Stimulated activated naive CD8-positive, alpha-beta T cell treated with anti-CD3 and anti-CD28 coated beads, Interleukin-15, Interleukin-2, amounts not matched to agents 100 ng/mL and 50 ng/mL, for 24 hours (primary cell): ENCODE measurements around the gene MYO10.
"Not testable (repeated sequence)": the region's sequence is repeated elsewhere in the genome, so short reads cannot be mapped to it uniquely, and the experiment has no call there.

ENCODE experiments used
- H3K27ac Mint-ChIP-seq: one replicate; pipeline ENCODE4 v1.8.0; 2021; ENCODE audit warnings: mild to moderate bottlenecking, mixed read lengths
- H3K27me3 Mint-ChIP-seq: one replicate; pipeline ENCODE4 v1.8.0; 2021; ENCODE audit warnings: mixed read lengths
- H3K36me3 Mint-ChIP-seq: one replicate; pipeline ENCODE4 v1.8.0; 2021; ENCODE audit warnings: low read depth, mixed read lengths
- H3K4me1 Mint-ChIP-seq: one replicate; pipeline ENCODE4 v1.8.0; 2021; ENCODE audit warnings: low read depth, mixed read lengths
- H3K4me3 Mint-ChIP-seq: one replicate; pipeline ENCODE4 v1.8.0; 2021; ENCODE audit warnings: mild to moderate bottlenecking, mixed read lengths
- H3K9me3 Mint-ChIP-seq: one replicate; pipeline ENCODE4 v1.8.0; 2021; ENCODE audit warnings: mixed read lengths

The MYO10 gene

DNA sequence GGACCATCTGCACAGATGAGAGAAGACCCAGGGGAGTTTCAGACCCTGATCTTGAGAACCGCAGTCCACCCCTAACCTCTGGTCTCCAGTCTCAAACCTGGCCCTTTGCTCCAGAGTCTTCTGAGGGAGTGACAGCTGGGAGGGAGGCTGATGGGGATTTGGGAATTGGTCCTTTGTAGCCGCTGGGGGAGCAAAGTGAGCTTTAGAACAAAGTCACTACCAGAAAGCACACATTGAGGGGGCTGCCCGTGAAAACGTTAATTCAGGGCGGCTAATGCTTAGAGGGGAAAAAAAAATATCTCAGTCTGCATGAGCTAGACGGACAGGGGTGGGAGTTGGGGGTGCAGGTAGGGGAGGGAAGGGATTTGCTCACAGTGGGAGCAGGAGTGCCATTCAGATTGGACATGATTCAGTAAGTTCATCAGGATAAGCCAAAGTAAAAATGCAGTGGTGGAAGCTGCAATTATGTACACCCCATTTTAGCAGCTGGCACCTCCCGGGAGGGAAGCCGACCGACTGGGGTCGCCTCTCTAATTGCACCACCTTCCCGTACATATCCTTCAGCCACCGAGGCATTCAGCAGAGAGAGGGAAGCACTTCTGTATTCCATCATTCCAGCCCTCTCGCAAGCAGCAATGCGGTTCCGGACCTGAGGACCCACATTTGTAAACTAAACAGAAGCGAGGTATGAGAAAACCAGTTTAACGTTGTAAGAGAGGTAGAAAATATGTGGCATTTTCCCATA, 195.8 kb downstream of the MYO10 start:
- Mint-ChIP-seq H3K27me3 (peaks cover 21% of the 10 kb centered on the region), H3K36me3 (no peaks in the 10 kb centered on the region)

DNA sequence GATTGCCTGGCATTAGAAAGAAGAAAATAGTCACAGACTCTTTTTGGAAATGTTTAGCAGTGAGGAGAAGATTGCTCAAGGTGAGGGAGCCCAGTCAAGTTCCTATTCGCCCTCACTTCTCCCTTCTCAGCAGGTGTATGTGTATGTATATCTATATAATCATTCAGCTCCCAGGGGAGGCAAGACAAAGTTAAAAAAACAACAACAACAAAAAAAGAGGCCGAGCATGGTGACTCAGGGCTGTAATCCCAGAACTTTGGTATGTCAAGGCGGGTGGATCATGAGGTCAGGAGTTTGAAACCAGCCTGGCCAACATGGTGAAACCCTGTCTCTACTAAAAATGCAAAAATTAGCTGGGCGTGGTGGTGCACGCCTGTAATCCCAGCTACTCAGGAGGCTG, 197.7 kb downstream of the MYO10 start:
- not testable (repeated sequence) for H3K9me3 Mint-ChIP-seq, H3K27ac Mint-ChIP-seq, H3K36me3 Mint-ChIP-seq, H3K4me1 Mint-ChIP-seq, H3K4me3 Mint-ChIP-seq
- peaks cover 25% of the 10 kb centered on the region for H3K27me3 Mint-ChIP-seq

More for the DNA sequence above, 195.8 kb downstream of the MYO10 start:
- Mint-ChIP-seq H3K4me3 (no peak overlapping the region), H3K4me1 (no peaks in the 10 kb centered on the region), H3K27ac (no peak overlapping the region), H3K9me3 (no peaks in the 10 kb centered on the region)

DNA sequence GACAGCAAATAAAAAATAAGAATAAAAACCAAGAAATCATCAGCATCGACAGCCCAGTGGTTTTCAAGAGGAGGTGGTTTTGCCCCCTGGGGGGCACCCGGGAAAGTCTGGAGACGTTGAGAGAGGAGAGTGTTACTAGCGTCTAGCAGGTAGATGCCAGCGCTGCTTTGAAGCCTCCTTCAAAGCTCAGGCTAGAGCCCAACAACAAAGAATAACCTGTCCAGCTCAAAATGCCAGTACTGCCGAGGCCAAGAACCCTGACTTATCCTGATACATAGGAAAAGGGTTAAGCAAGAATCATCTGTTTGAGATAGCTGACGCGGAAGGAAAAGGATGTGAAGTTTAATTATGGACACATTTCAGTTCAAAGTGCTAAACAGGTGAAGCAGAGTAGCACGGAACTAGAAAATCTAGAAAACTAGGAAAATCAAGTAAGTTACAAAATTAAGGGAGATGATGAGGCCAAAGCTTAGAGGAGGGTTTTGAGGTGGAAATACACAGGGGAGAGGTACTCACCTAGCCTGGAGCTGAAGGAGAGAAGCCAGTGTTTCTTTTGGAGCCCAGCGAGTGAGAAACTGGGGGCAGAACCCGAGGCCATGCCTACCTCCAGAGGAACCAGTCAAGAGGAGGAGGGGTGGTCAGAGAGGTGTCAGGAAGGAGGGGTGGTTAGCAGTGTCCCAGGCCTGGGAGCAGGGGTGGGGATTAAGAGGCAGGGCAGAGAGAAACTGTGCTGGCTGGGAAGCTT, 198.3 kb downstream of the MYO10 start:
- H3K4me1 Mint-ChIP-seq = no peaks in the 10 kb centered on the region
- H3K4me3 Mint-ChIP-seq = no peak overlapping the region
- H3K27ac Mint-ChIP-seq = no peak overlapping the region
- no peaks in the 10 kb centered on the region for H3K36me3 Mint-ChIP-seq
- H3K27me3 Mint-ChIP-seq = peaks cover 25% of the 10 kb centered on the region
- no peaks in the 10 kb centered on the region for H3K9me3 Mint-ChIP-seq

DNA sequence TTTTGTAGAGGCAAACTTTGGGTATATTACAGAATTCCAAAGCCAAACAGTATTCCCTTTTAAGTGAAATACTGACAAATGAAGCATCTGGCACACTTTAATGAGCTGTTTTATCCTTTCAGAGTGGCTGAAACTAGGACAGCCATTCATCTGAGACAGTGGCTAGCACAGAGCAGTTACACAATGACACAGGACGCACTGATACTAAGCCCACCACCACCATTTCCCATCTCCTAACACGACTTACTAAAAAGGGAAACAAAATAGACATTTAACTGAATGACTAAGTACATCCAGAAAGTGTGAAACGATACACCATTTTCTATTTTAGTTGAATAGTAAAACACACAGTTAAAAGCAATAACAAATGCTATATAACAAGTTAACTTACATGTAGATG, 198.9 kb downstream of the MYO10 start:
- Mint-ChIP-seq H3K36me3 (no peaks in the 10 kb centered on the region), H3K27ac (no peak overlapping the region), H3K4me3 (no peak overlapping the region), H3K9me3 (no peaks in the 10 kb centered on the region), H3K4me1 (no peaks in the 10 kb centered on the region), H3K27me3 (peaks cover 25% of the 10 kb centered on the region)

DNA sequence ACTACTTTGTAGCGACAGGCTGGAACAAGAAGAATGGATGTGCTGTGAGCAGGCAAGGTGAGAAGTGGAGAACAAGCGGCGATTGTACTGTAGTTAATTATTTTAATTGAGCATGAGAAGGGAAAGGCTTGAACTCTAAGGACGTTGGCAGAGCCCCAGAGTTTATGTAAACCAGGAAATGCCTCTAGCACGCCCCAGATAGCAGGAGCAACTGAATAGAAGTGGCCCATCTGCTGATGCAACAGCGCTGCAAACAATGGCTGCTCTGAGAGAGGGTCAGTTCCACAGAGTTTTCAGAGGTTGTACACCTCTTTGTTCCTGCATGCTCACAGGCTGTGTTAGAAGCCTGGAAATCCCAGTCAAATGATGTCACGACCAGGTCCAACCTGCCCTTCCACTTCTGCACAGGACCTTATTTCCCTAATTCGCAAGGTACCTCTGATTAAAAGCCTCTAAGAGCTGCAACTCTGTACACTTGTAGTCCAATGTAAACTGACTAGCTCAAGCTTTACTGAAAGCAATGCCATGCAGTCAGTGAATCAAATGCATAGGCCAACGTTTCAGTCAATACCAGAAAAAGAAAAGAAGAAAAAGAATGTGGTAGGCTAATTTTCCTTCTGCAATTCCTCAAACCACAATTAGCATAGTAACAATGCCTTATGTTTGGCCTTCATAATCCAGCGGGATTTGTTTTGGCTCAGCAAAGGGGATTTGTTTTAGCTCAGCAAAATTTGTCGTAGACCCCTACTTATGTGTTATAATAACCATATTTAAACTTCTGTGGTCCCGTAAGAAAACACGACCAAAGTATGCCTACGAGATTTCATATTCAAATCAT, 199.7 kb downstream of the MYO10 start:
- Mint-ChIP-seq H3K9me3 (no peaks in the 10 kb centered on the region), H3K4me1 (no peaks in the 10 kb centered on the region), H3K36me3 (no peaks in the 10 kb centered on the region), H3K27ac (no peak overlapping the region), H3K27me3 (peaks cover 25% of the 10 kb centered on the region), H3K4me3 (no peak overlapping the region)

DNA sequence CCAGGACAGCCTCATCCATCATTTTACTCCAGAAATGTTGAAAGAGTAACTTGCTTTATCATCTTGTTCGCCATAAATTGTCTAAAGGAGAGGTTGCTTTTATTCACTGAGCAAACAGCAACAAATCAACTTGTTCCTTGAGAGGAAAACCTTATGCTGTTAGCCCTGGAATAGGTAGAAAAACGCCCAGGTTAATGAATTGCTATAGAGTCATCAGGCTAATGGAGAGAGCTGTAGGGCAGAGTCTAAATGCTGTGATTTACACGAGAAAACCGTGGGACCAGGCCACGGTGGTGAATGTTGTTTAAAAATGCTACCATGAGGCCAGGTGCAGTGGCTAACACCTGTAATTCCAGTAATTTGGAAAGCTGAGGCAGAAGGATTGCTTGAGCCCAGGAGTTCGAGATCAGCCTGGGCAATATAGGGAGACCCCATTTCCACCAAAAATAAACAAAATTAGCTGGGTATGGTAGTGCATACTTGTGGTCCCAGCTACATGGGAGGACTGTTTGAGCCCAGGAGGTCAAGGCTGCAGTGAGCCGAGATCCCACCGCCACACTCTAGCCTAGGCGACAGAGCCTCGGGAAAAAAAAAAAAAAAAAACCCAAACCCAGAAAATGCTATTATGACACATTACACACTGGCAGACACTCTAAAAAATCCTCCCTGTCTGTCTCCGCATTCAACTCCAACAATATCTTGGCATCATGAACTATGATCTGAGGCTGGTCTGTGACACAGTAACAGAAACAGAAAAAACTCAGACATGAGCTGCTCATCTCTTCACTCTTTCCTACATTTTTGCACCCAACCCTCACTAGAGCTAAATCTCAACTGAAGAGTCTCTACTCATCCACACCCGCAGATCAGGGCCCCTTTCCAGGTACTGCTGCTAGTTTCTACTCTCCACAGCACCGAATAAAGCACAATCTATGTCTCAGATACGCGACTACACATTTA, 200.7 kb downstream of the MYO10 start:
- no peaks in the 10 kb centered on the region for H3K4me1 Mint-ChIP-seq
- H3K27ac Mint-ChIP-seq = no peak overlapping the region
- peaks cover 20% of the 10 kb centered on the region for H3K27me3 Mint-ChIP-seq
- H3K4me3 Mint-ChIP-seq = no peak overlapping the region
- no peaks in the 10 kb centered on the region for H3K36me3 Mint-ChIP-seq
- no peaks in the 10 kb centered on the region for H3K9me3 Mint-ChIP-seq

DNA sequence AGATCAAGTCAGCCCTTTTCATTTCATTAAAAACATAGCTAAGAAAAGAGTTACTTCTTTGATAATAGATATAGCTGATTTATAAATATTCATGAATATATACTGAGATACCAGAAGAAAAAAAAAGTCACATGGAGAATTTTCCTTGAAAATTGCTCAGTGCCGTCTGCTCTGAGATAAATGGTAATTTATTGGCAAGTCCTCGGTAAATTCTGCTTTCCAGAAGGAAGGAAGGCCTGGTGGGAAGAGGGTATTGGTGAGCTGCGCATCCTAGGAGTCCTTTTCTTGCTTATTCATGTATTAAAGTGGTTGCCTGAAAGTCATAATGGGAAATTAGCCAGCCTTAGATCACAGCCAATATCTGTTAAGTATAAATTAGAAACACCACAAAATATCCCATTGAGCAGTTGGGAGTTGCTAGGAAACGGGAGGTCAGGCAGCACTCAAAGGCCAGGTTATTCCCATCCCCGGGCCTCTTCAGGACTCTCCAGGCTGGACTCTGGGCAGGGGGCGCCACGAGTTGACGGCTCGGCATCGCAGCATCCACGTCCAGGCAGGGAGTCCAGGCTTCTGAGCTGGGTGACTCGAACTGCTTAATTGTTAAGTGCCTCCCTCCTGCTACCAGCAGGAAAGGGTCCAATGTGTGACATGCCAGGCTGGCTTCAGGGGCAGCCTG, 202.6 kb downstream of the MYO10 start:
- Mint-ChIP-seq H3K4me1 (no peaks in the 10 kb centered on the region), H3K4me3 (no peak overlapping the region), H3K36me3 (no peaks in the 10 kb centered on the region), H3K27ac (no peak overlapping the region), H3K27me3 (peaks cover 12% of the 10 kb centered on the region), H3K9me3 (no peaks in the 10 kb centered on the region)

DNA sequence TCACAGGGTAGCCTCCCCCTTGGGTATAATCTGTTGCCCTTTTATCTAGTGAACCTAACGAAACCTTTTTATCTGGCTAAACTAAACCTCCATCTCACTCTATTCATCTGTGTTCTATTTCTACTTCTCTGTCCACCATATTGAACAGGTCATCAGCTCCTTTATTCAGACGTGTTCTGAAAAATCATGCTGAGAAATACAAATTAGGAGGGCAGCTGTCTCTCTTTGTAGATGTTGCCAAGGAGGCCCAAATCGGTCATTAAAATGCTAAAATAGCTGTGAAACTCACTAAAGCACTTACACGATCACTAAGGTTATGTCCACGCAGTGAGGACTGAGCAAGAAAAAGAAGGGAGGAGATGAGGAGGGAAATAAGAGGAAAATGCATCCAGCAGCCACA, 203.7 kb downstream of the MYO10 start:
- H3K4me3 Mint-ChIP-seq = no peak overlapping the region
- peaks cover 6% of the 10 kb centered on the region for H3K27me3 Mint-ChIP-seq
- no peaks in the 10 kb centered on the region for H3K36me3 Mint-ChIP-seq
- H3K27ac Mint-ChIP-seq = no peak overlapping the region
- H3K4me1 Mint-ChIP-seq = peaks cover 5% of the 10 kb centered on the region
- no peaks in the 10 kb centered on the region for H3K9me3 Mint-ChIP-seq

DNA sequence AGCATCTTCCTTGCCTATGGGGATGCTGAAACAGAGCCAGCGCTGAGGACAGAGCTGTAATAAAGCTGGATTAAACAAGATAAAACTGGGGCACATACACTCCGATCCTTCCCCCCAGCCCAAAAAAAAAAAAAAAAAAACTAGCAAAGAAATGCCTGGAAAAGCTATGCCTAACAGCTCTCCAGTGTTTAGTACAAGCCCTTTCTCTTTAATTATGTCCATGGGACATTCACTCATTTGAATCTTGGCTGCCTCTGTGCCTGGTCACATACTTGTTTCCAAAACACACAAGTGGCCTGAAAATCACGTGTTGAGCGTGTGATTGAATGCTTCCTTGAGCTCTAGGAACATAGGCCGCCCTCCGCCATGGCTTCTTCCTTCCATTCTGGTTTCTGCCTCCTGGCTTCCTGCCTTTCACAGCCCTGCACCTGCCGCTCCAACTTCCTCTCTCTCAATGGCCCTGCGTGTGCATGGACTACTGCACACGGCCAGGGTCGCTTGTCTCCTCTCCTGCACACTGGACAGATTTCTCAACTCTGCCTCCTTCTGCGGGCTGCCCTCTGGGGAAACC, 208.2 kb downstream of the MYO10 start:
- no peak overlapping the region for H3K4me3 Mint-ChIP-seq
- peaks cover 13% of the 10 kb centered on the region for H3K4me1 Mint-ChIP-seq
- peaks cover 5% of the 10 kb centered on the region for H3K9me3 Mint-ChIP-seq
- H3K27me3 Mint-ChIP-seq = peaks cover 2% of the 10 kb centered on the region
- no peaks in the 10 kb centered on the region for H3K36me3 Mint-ChIP-seq
- no peak overlapping the region for H3K27ac Mint-ChIP-seq

DNA sequence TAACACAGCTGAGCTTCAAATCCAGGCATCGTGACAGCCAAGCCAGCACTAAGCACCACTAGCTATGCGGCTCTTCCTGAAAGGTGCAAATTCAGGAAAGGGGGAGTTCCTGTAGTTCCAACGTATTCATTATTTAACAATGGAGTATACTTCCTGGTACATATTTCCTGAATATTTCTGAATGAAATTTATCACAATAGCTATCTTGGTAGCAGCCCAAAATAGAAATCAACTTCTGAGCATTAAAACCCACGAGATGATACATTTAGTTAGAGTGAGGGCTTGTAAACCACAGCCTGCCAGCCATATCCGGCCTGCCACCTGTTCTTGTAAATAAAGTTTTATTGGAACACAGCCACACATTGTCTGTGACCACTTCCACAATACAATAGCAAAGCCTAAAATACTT, 209.5 kb downstream of the MYO10 start:
- no peak overlapping the region for H3K27ac Mint-ChIP-seq
- peaks cover 5% of the 10 kb centered on the region for H3K9me3 Mint-ChIP-seq

DNA sequence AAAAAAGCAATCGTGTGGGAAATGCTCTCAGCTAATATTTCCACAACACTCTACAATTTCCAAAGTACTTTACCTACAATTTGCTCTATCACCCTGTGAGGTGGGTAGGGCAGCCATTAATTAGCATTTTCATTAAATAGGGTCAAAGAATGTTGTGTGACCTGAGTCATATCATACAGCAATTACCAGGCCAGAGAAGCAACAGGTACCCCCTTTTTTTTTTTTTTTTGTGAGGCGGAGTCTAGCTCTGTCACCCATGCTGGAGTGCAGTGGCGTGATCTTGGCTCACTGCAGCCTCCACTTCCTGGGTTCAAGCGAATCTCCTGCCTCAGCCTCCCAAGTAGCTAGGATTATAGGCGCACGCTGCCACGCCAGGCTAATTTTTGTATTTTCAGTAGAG, 210.5 kb downstream of the MYO10 start:
- Mint-ChIP-seq H3K36me3 (no peaks in the 10 kb centered on the region), H3K4me1 (peaks cover 13% of the 10 kb centered on the region), H3K9me3 (peaks cover 5% of the 10 kb centered on the region), H3K4me3 (no peak overlapping the region), H3K27me3 (peaks cover 2% of the 10 kb centered on the region), H3K27ac (no peak overlapping the region)

More for the DNA sequence above, 209.5 kb downstream of the MYO10 start:
- no peaks in the 10 kb centered on the region for H3K36me3 Mint-ChIP-seq
- peaks cover 13% of the 10 kb centered on the region for H3K4me1 Mint-ChIP-seq
- no peak overlapping the region for H3K4me3 Mint-ChIP-seq
- peaks cover 2% of the 10 kb centered on the region for H3K27me3 Mint-ChIP-seq

DNA sequence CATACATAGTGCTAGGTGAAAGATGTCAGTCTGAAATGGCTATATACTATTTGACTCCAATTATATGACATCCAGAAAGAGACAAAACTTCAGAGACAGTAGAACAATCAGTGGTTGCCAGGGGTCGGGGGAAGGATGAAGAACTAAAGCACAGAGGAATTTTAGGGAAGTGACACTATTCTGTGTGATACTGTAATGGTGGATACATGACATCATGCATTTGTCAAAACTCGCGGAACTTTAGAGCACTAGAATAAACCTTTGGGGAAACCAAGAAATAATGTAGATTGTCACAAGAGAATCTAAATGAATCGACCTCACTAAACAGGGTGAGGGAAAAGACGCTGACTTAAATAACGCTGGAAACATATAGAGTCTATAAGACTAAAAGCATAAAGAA, 212.3 kb downstream of the MYO10 start:
- Mint-ChIP-seq H3K4me3 (no peak overlapping the region), H3K27me3 (peaks cover 2% of the 10 kb centered on the region), H3K9me3 (peaks cover 5% of the 10 kb centered on the region), H3K4me1 (peaks cover 13% of the 10 kb centered on the region), H3K36me3 (no peaks in the 10 kb centered on the region), H3K27ac (no peak overlapping the region)

DNA sequence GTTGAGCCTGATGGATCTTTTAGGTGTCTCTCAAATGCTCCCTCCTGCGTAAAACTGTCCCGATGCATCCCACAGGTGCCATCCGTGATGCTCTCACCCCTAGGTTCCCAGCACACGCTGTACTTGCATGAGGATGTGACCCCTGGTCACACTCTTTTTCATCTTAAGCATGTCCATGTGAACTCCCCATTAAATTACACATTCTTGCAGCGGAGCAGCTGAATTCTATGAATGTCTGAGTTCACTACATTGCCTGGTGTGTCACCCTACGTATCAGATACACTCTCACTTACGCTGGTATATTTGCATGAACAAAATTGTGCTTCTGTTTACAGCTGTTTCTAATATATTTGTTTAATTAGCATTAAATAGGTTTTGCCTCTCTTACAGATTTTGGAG, 214.0 kb downstream of the MYO10 start:
- Mint-ChIP-seq H3K9me3 (peaks cover 5% of the 10 kb centered on the region), H3K4me1 (peaks cover 9% of the 10 kb centered on the region), H3K27me3 (no peaks in the 10 kb centered on the region), H3K27ac (no peak overlapping the region), H3K36me3 (no peaks in the 10 kb centered on the region), H3K4me3 (no peak overlapping the region)
